GM21526 (cell line): ENCODE measurements around the gene BRAT1.
"Not testable (repeated sequence)": the region's sequence is repeated elsewhere in the genome, so short reads cannot be mapped to it uniquely, and the experiment has no call there.

Experiments used
- ATAC-seq: cut with Tn5 transposase; IDR thresholded peaks from one replicate; pipeline ENCODE4 v1.9.1; 2021; ENCODE audit warnings: moderate library complexity; ENCODE audit not compliant: unreplicated experiment, low FRiP score

Gene BRAT1

DNA sequence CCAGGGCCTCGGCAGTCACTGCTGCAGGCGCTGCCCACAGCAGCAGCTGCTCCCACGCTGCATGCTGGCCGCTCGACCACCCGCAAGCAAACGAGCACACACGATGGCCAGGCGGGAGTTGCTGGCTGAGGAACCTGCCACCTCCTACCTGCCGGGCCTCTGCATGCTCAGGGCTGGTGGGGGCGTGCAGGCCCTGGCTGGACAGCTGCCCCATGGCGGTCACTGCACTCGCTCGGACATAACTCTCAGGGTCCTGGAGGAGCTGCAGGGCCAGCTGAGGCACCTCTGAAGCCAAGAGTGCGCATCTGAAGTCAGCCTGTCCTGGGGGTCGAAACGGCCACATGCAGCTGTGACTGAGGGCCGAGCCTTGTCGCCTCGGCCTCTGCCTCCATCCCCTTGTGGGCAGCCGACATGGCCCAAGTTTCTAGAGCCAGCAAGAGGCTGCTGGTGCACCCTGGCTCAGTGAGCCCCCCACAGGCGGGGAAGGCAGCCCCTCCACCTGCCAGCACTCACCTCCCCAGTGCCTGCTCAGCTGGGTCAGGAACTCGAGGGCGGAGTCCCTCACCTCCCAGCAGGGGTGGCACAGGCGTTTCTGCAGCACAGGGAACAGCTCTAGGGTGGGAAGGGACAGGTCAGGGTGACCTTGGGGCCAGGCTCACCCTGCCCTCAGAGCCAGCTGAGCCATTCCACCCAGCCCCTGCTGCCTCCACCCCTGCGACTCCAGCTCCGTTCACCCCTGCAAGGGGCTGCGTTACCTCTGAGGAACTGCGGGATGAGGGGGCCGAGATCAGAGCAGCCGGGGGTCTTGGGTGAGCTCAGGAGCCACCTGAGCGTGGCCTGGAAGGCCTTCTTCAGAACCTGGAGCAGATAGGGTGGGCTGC lies 16.1 kb downstream of the BRAT1 start:
- no peak for ATAC-seq

GRCh38 chr7:2537981-2538851 lies 17.1 kb downstream of the BRAT1 start:
- ATAC-seq, result no peak

GRCh38 chr7:2535872-2536627 lies 19.3 kb downstream of the BRAT1 start:
- ATAC-seq, result not testable (repeated sequence)

- ATAC-seq, result not testable (repeated sequence)
Measured at GRCh38 chr7:2534214-2534613, 21.1 kb downstream of the BRAT1 start.

DNA sequence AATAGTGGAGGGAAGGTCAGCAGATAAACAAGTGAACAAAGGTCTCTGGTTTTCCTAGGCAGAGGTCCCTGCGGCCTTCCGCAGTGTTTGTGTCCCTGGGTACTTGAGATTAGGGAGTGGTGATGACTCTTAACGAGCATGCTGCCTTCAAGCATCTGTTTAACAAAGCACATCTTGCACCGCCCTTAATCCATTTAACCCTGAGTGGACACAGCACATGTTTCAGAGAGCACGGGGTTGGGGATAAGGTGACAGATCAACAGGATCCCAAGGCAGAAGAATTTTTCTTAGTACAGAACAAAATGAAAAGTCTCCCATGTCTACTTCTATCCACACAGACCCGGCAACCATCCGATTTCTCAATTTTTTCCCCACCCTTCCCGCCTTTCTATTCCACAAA lies 21.8 kb downstream of the BRAT1 start:
- ATAC-seq, result not testable (repeated sequence)

DNA sequence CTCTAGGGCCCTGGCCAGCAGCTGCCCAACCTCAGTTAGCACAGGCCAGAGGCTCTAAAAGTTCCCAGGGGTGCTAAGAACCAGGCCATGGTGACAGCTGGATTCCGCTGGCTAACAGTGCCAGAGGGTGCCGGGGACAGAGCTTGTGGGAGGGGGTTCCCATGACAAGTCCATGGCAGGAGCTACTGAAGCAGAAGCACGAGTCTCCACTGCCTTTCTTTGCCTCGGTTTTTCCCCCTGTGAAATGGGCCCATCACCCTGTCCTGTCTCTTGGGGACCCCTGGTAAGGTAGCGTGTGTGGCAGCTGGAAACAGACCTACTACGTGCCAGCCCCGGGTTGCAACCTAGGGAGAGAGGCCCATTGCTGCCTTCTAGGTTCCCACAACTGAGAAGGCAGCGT lies 22.5 kb downstream of the BRAT1 start:
- ATAC-seq, result not testable (repeated sequence)

GRCh38 chr7:2532199-2532772 lies 23.0 kb downstream of the BRAT1 start:
- ATAC-seq, result not testable (repeated sequence)

GRCh38 chr7:2531796-2532110 lies 23.6 kb downstream of the BRAT1 start:
- ATAC-seq, result not testable (repeated sequence)

GRCh38 chr7:2530994-2531795 lies 24.1 kb downstream of the BRAT1 start:
- not testable (repeated sequence) for ATAC-seq

DNA sequence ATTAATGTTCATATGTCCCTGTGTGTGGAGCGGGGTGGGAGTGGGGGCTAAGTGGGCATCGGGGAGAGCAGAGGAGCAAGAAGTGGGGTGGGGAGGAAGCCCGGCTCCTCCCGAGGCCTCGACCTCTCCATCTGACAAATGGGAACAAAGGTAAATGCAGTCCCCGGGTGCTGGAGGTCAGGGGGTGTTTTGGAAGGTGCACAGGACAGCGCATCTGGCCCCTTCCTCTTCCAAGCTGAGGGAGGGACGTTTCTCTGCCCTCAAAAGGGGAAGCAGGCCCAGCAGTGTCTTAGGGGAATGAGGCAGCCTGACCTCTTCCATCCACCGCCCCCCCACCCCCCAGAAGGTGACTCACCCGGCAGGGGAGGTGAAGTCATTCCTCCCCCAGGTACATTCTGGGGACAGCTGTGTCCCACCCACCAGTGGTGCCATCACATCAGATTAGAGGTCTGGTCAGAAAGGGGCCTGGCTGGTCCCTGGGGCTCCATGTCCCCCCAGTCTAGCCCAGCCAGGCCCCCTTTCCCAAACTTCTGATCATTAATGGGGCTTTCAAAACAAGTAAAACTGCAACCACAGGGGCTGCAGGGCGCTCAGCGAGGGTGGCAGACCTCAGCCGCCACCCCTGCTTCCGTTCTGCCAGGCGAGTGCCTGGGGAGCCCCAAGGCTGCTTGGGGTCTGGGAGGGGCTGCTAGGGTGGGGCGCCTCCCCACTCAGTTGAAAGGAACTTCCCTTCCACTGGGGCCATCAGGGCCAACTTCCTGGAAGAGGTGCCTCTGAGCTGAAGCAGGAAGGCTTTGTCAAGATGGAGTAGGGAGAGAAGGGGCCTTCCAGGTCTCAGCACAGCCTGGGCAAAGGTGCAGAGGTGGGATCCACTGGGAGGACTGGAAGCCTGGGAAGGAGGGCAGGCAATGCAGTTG lies 25.0 kb downstream of the BRAT1 start:
- no peak for ATAC-seq

GRCh38 chr7:2529161-2530070 lies 25.9 kb downstream of the BRAT1 start:
- ATAC-seq, result no peak

DNA sequence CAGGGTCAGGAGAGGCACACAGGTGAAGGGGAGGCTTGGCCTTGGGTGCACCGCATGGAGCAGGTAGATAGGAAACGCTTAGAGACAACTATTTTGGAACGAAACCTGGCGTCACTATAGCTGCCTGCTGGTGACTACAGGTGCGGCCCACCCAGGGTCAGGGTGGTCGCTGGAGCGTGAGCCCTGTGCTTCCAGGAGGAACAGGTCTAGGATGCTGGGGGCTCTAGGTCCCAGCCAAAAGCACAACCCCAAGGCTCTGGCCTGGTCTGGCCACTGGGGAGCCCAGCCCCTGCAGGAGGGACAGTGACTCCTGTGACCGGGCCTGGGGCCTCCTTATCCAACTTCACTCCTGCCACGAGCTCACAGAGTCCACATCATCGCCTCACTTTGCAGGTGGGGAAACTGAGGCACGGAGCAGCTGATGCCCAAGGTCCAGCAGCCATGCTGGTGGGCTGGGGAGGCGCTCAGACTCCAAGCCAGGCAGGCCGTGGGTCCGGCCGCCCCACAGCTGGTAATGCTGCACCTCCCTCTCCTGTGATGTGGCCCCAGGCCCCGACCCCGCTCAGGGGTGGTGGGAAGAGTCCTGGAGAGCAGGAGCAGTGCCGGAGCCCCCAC lies 26.7 kb downstream of the BRAT1 start:
- no peak for ATAC-seq

DNA sequence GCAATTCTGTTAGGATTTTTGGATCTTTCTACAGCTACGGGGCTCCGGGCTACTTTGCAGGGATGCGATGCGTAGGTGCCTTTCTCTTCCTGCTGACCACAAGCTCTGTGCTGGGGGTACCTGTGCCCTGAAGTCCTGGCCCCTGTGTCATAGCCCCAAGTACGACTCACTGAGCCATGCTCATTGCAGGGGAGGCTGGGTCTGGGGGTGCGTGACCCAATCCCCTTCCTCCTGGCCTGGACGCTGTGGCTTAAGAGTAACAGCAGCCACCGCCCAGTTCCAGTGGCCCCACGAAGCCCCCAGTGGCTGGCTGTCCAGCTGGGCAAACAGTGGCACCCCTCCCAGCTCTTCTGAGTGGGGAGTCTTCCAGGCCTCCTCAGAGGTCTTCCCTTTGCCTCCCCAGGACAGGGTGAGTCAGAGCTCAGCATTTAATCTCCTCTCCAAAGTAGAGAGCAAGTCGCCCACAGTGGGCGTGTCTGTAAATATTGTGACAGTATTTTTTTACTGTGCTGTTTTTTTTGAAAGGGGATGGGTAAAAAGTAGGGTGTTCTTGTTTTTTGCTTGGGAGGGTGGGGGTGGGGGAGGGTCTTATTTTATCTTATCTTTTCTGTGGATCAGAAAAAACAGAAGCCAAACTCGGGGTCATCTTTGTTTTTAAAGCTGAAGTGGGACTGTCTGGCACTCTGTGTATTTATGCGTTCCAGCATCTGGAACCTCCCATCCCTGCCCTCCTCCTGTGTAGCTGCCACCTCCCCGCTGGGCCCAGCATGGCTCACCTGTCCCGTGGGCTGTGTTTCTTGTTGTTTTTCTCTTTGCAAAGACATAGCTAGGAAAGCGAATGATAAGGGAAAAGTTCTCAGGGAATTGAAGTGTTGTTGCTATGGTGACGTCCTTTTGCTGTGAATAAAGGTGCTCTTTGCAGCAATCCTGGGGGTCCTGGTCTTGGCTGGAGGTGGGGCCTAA lies 27.5 kb downstream of the BRAT1 start:
- no peak for ATAC-seq

- ATAC-seq, result no peak
Measured at GRCh38 chr7:2526659-2527504, 28.4 kb downstream of the BRAT1 start.
